Activated CD4-positive, alpha-beta T cell treated with anti-CD3 and anti-CD28 coated beads for 36 hours (primary cell): ENCODE data around the gene DIPK1A. TPM values are rescaled to one million over a fixed set of nuclear protein-coding genes. Genes with fewer than 3 reads are reported as not detected.

ENCODE experiments used
- ATAC-seq: fragments of 200-7000 bp; cut with Tn5 transposase; one replicate; pipeline ENCODE4 v1.10.0; 2021; ENCODE audit warnings: mild to moderate bottlenecking, moderate library complexity
- CTCF ChIA-PET: fragments of 350-600 bp; sonication (Branson Sonifier 250); formaldehyde crosslinking; loops from one replicate; lab custom pipeline; 2021; ENCODE audit warnings: antibody characterized with exemption; lab: Charles Lee
- POLR2A ChIA-PET: fragments of 350-600 bp; sonication (Branson Sonifier 250); formaldehyde crosslinking; loops from one replicate; lab custom pipeline; 2021; ENCODE audit warnings: antibody characterized with exemption, inconsistent platforms; lab: Charles Lee
- DNase-seq: peaks from one replicate; pipeline ENCODE4 v3.0.0-alpha.2; 2020
- H3K27ac Mint-ChIP-seq: one replicate; pipeline ENCODE4 v1.8.0; 2021; ENCODE audit warnings: mixed read lengths
- H3K27me3 Mint-ChIP-seq: one replicate; pipeline ENCODE4 v1.8.0; 2021; ENCODE audit warnings: mixed read lengths
- H3K36me3 Mint-ChIP-seq: one replicate; pipeline ENCODE4 v1.8.0; 2021; ENCODE audit warnings: low read depth, mixed read lengths
- H3K4me1 Mint-ChIP-seq: one replicate; pipeline ENCODE4 v1.8.0; 2021; ENCODE audit warnings: mixed read lengths
- H3K4me3 Mint-ChIP-seq: one replicate; pipeline ENCODE4 v1.8.0; 2021; ENCODE audit warnings: mild to moderate bottlenecking, moderate library complexity, mixed read lengths
- H3K9me3 Mint-ChIP-seq: one replicate; pipeline ENCODE4 v1.8.0; 2021; ENCODE audit warnings: low read depth, mixed read lengths
- intact Hi-C, 2 experiments: fragments of 100-400 bp; cut with DNase I in 1 of 2; cut with micrococcal nuclease in 1 of 2; formaldehyde crosslinking; loops; one replicate each; pipeline versions ENCODE4 v1.14.2 to v1.15.1; 2022 to 2024; cut with DNase I, micrococcal nuclease
- total RNA-seq, 2 experiments: library from RNA; stranded (reverse); gene quantifications; one replicate each; pipeline ENCODE4 v1.2.3, GENCODE V29; 2021

DIPK1A gene
- total RNA-seq, 2 experiments from 2014 or later: 6.1 to 6.5 TPM

DNA sequence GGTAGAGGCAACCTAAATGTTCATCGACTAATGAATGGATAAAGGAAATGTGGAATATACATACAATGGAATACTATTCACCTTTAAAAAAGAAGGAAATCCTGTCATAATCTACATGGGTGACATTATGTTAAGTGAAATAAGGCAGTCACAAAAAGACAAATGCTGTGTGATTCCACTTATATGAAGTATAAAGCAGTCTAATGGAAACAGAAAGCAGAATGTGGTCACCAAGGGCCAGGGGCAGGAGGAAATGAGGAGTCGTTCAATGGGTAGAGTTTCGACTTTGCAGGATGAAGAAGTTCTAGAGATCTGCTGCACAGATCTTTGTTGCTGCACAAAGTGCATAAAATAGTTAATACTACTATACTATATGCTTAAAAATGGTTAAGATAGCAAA lies 7.8 kb downstream of the DIPK1A start:
- ATAC-seq: peak; percentile 71
- intact Hi-C loops: no loop called here
- H3K27me3 Mint-ChIP-seq: no peaks in the 10 kb centered on the region
- ChIA-PET POLR2A (no interaction called here), CTCF (interaction anchor here (1.3 kb wide), 1 partner anchor 94 kb away, joined by 3 read pairs; no protein-coding TSS in a partner anchor)
- peak; percentile 63 for DNase-seq
- H3K36me3 Mint-ChIP-seq: peaks cover 3% of the 10 kb centered on the region
- peaks cover 53% of the 10 kb centered on the region for H3K4me1 Mint-ChIP-seq
- peak overlapping the region; percentile 22 for H3K4me3 Mint-ChIP-seq
- H3K27ac Mint-ChIP-seq: peak overlapping the region; percentile 73
- H3K9me3 Mint-ChIP-seq: no peaks in the 10 kb centered on the region

- intact Hi-C loops: no loop called here
- no peaks in the 10 kb centered on the region for H3K36me3 Mint-ChIP-seq
- DNase-seq (no peak), ATAC-seq (no peak)
- H3K27ac Mint-ChIP-seq: peak overlapping the region; percentile 73
- CTCF ChIA-PET: interaction anchor here (0.5 to 1.5 kb wide), 3 partner anchors 16 to 94 kb away, joined by 3 to 5 read pairs (median 3); no protein-coding TSS in a partner anchor
- no peak overlapping the region for H3K4me3 Mint-ChIP-seq
- POLR2A ChIA-PET: no interaction called here
- H3K9me3 Mint-ChIP-seq: no peaks in the 10 kb centered on the region
- H3K4me1 Mint-ChIP-seq: peaks cover 49% of the 10 kb centered on the region
- H3K27me3 Mint-ChIP-seq: no peaks in the 10 kb centered on the region
Observed at GRCh38 chr1:92952714-92953113, 8.5 kb downstream of the DIPK1A start.

- Mint-ChIP-seq H3K27me3 (no peaks in the 10 kb centered on the region), H3K4me1 (peaks cover 42% of the 10 kb centered on the region), H3K36me3 (no peaks in the 10 kb centered on the region), H3K4me3 (no peak overlapping the region), H3K27ac (no peak overlapping the region), H3K9me3 (no peaks in the 10 kb centered on the region)
- ChIA-PET POLR2A (no interaction called here), CTCF (interaction anchor here (1.0 to 2.5 kb wide), 4 partner anchors 43 to 113 kb away, joined by 3 to 13 read pairs (median 4); no protein-coding TSS in a partner anchor)
- DNase-seq (peak; percentile 37), ATAC-seq (peak; percentile 77)
- intact Hi-C loops: loop anchor here in 1 of 2 experiments (2.0 kb wide), 1 partner anchor 90 kb away; no protein-coding TSS in a partner anchor
Observed at GRCh38 chr1:92951141-92951582, 10.1 kb downstream of the DIPK1A start.

- no peak overlapping the region for H3K27ac Mint-ChIP-seq
- H3K4me1 Mint-ChIP-seq: peaks cover 40% of the 10 kb centered on the region
- H3K9me3 Mint-ChIP-seq: no peaks in the 10 kb centered on the region
- ChIA-PET CTCF (interaction anchor here (0.8 to 3.1 kb wide), 9 partner anchors 8 to 118 kb away, joined by 3 to 13 read pairs (median 4); partner anchors contain the start of genes DIPK1A and RPL5), POLR2A (interaction anchor here (0.7 kb wide), 1 partner anchor 614 kb away, joined by 3 read pairs; no protein-coding TSS in a partner anchor)
- no peak for ATAC-seq
- no peaks in the 10 kb centered on the region for H3K27me3 Mint-ChIP-seq
- no peak for DNase-seq
- no peaks in the 10 kb centered on the region for H3K36me3 Mint-ChIP-seq
- no peak overlapping the region for H3K4me3 Mint-ChIP-seq
- intact Hi-C loops: loop anchor here in 1 of 2 experiments (2.0 kb wide), 1 partner anchor 89 kb away; no protein-coding TSS in a partner anchor
Observed at GRCh38 chr1:92949937-92950817, 11.1 kb downstream of the DIPK1A start.

GRCh38 chr1:92948071-92948470 lies 13.2 kb downstream of the DIPK1A start:
- ATAC-seq (no peak), DNase-seq (no peak)
- H3K27me3 Mint-ChIP-seq: no peaks in the 10 kb centered on the region
- no peak overlapping the region for H3K27ac Mint-ChIP-seq
- no peaks in the 10 kb centered on the region for H3K9me3 Mint-ChIP-seq
- POLR2A ChIA-PET: no interaction called here
- H3K4me3 Mint-ChIP-seq: no peak overlapping the region
- intact Hi-C loops: no loop called here
- CTCF ChIA-PET: interaction anchor here (0.6 to 3.1 kb wide), 9 partner anchors 12 to 199 kb away, joined by 3 to 12 read pairs (median 4); partner anchors contain the start of gene DIPK1A
- H3K36me3 Mint-ChIP-seq: no peaks in the 10 kb centered on the region
- H3K4me1 Mint-ChIP-seq: peaks cover 41% of the 10 kb centered on the region

DNA sequence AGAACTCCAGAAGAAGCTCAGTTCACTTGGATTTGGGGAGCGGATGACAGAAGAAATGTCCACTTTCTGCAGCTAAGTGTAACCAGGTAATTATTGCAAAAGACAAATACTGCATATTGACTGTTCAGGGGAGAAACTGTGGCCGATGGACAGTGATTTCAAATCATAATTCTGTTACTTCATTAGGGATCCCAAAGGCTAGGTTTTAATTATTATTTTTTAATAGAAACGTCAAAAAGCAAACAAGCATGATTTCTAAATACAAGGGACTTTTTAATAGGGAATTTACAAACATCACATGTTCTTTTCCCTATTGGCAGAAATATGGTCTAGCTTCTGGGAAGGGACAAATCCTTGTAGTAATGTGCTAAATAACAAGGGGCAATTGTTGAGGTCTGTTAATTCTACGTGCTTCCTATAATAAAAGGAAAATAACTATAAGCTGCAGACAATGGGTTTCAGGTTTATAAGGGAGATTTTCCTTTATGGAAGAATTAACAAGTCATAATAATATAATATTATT lies 15.5 kb downstream of the DIPK1A start:
- Mint-ChIP-seq H3K4me3 (no peak overlapping the region), H3K36me3 (no peaks in the 10 kb centered on the region), H3K27me3 (no peaks in the 10 kb centered on the region), H3K4me1 (peaks cover 48% of the 10 kb centered on the region), H3K27ac (no peak overlapping the region), H3K9me3 (no peaks in the 10 kb centered on the region)
- ATAC-seq: no peak
- ChIA-PET CTCF (interaction anchor here (0.6 to 1.6 kb wide), 4 partner anchors 11 to 87 kb away, joined by 3 to 5 read pairs (median 3); no protein-coding TSS in a partner anchor), POLR2A (no interaction called here)
- intact Hi-C loops: no loop called here
- DNase-seq: no peak

DNA sequence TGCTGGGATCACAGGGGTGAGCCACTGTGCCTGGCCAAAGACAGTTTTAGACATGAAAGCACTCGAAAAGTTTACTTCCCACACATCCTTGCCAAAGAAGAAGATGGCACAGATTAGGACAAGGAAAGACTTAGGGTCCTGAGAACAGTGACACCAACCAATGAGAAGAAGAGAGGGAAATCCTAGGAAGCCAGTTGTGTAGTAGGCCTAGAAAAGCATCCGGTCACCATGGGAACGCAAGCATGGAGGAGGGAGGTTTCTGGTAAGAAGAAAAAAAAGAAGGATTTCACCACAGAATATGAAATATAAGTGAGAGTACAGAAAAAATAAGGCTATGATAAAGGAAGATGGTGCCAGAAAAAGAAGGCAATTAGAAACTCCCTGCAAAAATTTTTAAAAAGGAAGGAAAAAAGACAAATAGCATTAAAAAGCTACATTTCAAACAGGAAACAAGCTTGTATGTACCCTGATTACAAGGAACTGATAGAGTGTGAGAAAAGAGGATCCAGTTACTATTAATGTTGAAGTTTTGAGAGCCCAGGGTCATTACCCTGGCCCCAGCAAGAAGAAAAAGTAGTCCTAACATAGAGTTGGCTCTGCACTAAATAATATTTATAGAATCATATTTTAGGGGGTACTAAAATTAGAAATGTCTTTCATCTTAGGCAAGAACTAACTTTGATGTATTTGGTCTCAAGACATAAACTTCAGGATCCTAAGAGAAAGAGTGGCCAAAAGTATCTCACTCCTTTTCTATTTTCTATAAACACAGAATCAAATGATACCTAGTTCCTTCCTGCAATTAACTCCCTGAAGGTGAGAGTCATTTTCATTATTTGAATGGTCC lies 16.1 kb downstream of the DIPK1A start:
- POLR2A ChIA-PET: no interaction called here
- H3K4me1 Mint-ChIP-seq: peaks cover 55% of the 10 kb centered on the region
- intact Hi-C loops: no loop called here

DNA sequence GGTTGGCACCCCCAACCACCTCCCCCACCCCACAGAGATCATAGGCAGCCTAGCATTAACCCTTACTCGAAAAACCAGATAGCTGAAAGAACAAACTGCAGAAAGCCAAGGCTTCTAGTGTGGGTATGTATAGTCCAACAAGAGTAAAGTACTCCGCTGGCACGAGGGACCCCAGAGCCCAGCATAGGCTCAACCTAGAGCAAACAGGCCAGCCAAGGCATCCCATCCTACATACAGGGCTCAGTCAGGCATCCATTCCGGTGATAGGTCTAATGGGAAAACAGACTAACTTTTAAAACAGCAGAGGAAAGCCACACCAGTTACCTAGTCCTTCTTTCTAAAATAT lies 17.8 kb downstream of the DIPK1A start:
- Mint-ChIP-seq H3K4me3 (no peak overlapping the region), H3K36me3 (no peaks in the 10 kb centered on the region), H3K9me3 (no peaks in the 10 kb centered on the region), H3K27ac (no peak overlapping the region), H3K27me3 (no peaks in the 10 kb centered on the region), H3K4me1 (peaks cover 58% of the 10 kb centered on the region)
- ChIA-PET CTCF (interaction anchor here (0.8 to 2.8 kb wide), 9 partner anchors 8 to 84 kb away, joined by 3 to 11 read pairs (median 5); partner anchors contain the start of gene DIPK1A), POLR2A (no interaction called here)
- intact Hi-C loops: no loop called here
- DNase-seq (no peak), ATAC-seq (no peak)

More for the DNA sequence above, 16.1 kb downstream of the DIPK1A start:
- no peak for ATAC-seq
- Mint-ChIP-seq H3K27ac (no peak overlapping the region), H3K27me3 (no peaks in the 10 kb centered on the region), H3K9me3 (no peaks in the 10 kb centered on the region), H3K4me3 (no peak overlapping the region), H3K36me3 (no peaks in the 10 kb centered on the region)
- no peak for DNase-seq
- CTCF ChIA-PET: interaction anchor here (0.6 to 2.8 kb wide), 6 partner anchors 11 to 87 kb away, joined by 3 to 11 read pairs (median 5); no protein-coding TSS in a partner anchor

GRCh38 chr1:92940541-92940940 lies 20.7 kb downstream of the DIPK1A start:
- intact Hi-C loops: no loop called here
- Mint-ChIP-seq H3K36me3 (no peaks in the 10 kb centered on the region), H3K4me1 (peaks cover 59% of the 10 kb centered on the region), H3K4me3 (no peak overlapping the region), H3K27me3 (no peaks in the 10 kb centered on the region), H3K27ac (no peak overlapping the region), H3K9me3 (no peaks in the 10 kb centered on the region)
- DNase-seq: no peak
- POLR2A ChIA-PET: no interaction called here
- ATAC-seq: peak; percentile 36
- CTCF ChIA-PET: interaction anchor here (0.7 to 1.9 kb wide), 6 partner anchors 11 to 81 kb away, joined by 3 to 6 read pairs (median 3); no protein-coding TSS in a partner anchor

DNA sequence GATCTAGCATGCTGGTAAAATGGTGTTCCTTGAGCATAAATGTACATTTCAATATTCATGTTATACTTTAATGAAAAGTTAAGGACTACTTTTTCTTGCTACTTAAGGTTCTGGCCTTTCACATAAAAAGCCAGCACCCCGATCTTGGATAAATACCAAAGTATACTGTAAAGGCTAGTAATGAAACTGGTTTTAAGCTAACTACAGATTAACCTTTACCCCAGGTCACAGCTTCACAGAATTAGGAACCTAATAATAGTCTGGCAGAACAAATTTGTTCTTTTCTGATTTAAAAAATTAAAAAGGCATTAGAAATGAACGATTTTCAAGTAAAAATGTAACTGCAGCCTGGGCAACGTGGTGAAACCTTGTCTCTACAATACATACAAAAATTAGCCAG lies 23.5 kb downstream of the DIPK1A start:
- Mint-ChIP-seq H3K9me3 (no peaks in the 10 kb centered on the region), H3K36me3 (no peaks in the 10 kb centered on the region), H3K27ac (no peak overlapping the region), H3K4me1 (peaks cover 49% of the 10 kb centered on the region), H3K27me3 (no peaks in the 10 kb centered on the region), H3K4me3 (no peak overlapping the region)
- intact Hi-C loops: no loop called here
- ChIA-PET CTCF (no interaction called here), POLR2A (no interaction called here)
- ATAC-seq (no peak), DNase-seq (no peak)
